H1 (cell line): ENCODE measurements around the gene FCAMR. TPM values are rescaled to one million over a fixed set of nuclear protein-coding genes. Genes with fewer than 3 reads are reported as not detected.

Experiments
- CTCF ChIA-PET: fragments of 300-600 bp; sonication (Branson Sonifier 250); formaldehyde crosslinking; loops from one replicate; lab custom pipeline; 2021; ENCODE audit not compliant: partially characterized antibody; lab: Charles Lee
- POLR2A ChIA-PET: fragments of 300-600 bp; sonication (Branson Sonifier 250); formaldehyde crosslinking; loops from one replicate; lab custom pipeline; 2021; ENCODE audit warnings: inconsistent platforms; ENCODE audit not compliant: partially characterized antibody; lab: Charles Lee
- DNase-seq, 2 experiments: peaks; one replicate each; pipeline versions ENCODE4 v3.0.0 to v3.0.0-alpha.2; 2010 to 2022; ENCODE audit warnings: low spot score in 2 of 2, low read depth in 1 of 2, mixed read lengths in 1 of 2
- FAIRE-seq: peaks from 2 replicates; lab custom pipeline; 2011; peaks lifted over from hg19 to GRCh38; lab: Jason Lieb, UNC
- H2AFZ ChIP-seq: 2 replicates; pipeline ENCODE4 v1.8.1; 2012; ENCODE audit warnings: low read length, inconsistent platforms
- H2AK5ac ChIP-seq: 2 replicates; pipeline ENCODE4 v1.6.1; 2013; ENCODE audit warnings: low read depth, low read length
- H2BK120ac ChIP-seq: replicated peaks from 2 replicates; pipeline ENCODE3; 2013; ENCODE audit warnings: low read depth, low read length, inconsistent platforms
- H2BK12ac ChIP-seq: 2 replicates; pipeline ENCODE4 v1.6.1; 2013; ENCODE audit warnings: low read depth, low read length
- H2BK15ac ChIP-seq: 2 replicates; pipeline ENCODE4 v1.6.1; 2013; ENCODE audit warnings: low read length
- H2BK20ac ChIP-seq: 2 replicates; pipeline ENCODE4 v1.6.1; 2013; ENCODE audit warnings: low read length
- H2BK5ac ChIP-seq: 2 replicates; pipeline ENCODE4 v1.6.1; 2013; ENCODE audit warnings: low read depth, low read length
- H3K14ac ChIP-seq: 2 replicates; pipeline ENCODE4 v1.6.1; 2013; ENCODE audit warnings: inconsistent platforms; ENCODE audit not compliant: insufficient read length
- H3K18ac ChIP-seq: 2 replicates; pipeline ENCODE4 v1.6.1; 2013; ENCODE audit warnings: low read length; ENCODE audit errors: extremely low read depth
- H3K23ac ChIP-seq: 2 replicates; pipeline ENCODE4 v1.6.1; 2013; ENCODE audit warnings: inconsistent platforms; ENCODE audit not compliant: insufficient read length
- H3K23me2 ChIP-seq: 2 replicates; pipeline ENCODE4 v1.6.1; 2013; ENCODE audit warnings: low read depth, low read length
- H3K27ac ChIP-seq: 2 replicates; pipeline ENCODE4 v1.6.1; 2011; ENCODE audit warnings: low read depth, low read length, inconsistent platforms
- H3K27me3 ChIP-seq, 4 experiments: replicated peaks in 1 of 4; 1 replicate in 1 of 4; 2 replicates in 3 of 4; pipeline versions ENCODE4 v1.6.1 to v1.8.1; 2011 to 2013; ENCODE audit warnings: low read length in 3 of 4, mild to moderate bottlenecking in 3 of 4, inconsistent platforms in 2 of 4, mixed read lengths in 2 of 4, moderate library complexity in 1 of 4; ENCODE audit not compliant: control insufficient read depth in 3 of 4, insufficient read depth in 3 of 4; ENCODE audit errors: extremely low read depth in 1 of 4
- H3K36me3 ChIP-seq, 4 experiments: 2 replicates each; pipeline versions ENCODE4 v1.6.1 to v1.8.1; 2011 to 2013; ENCODE audit warnings: mild to moderate bottlenecking in 4 of 4, low read length in 3 of 4, moderate library complexity in 2 of 4, control low read depth in 1 of 4, inconsistent platforms in 1 of 4; ENCODE audit not compliant: insufficient read depth in 4 of 4, control insufficient read depth in 2 of 4
- H3K4ac ChIP-seq: replicated peaks from 2 replicates; pipeline ENCODE3; 2013; ENCODE audit warnings: low read length, low read depth, mixed read lengths, inconsistent platforms; ENCODE audit not compliant: insufficient read length
- H3K4me1 ChIP-seq, 4 experiments: replicated peaks in 1 of 4; 1 replicate in 1 of 4; 2 replicates in 3 of 4; pipeline versions ENCODE4 v1.6.1 to v1.8.1; 2011 to 2013; ENCODE audit warnings: low read length in 3 of 4, inconsistent platforms in 2 of 4, mixed read lengths in 1 of 4; ENCODE audit not compliant: insufficient read depth in 4 of 4, control insufficient read depth in 3 of 4
- H3K4me2 ChIP-seq, 2 experiments: 2 replicates each; pipeline versions ENCODE4 v1.6.1 to v1.8.1; 2011 to 2013; ENCODE audit warnings: low read depth in 2 of 2, low read length in 2 of 2, control low read depth in 1 of 2, inconsistent platforms in 1 of 2, mild to moderate bottlenecking in 1 of 2; ENCODE audit not compliant: insufficient read depth in 1 of 2
- H3K4me3 ChIP-seq, 4 experiments: fragments of 200-600, 300-600 bp in 1 of 4; sonication (generic), shearing (Covaris generic), sonication (Bioruptor Twin) in 1 of 4; 2 replicates each; pipeline versions ENCODE4 v1.5.1 to v1.8.1; 2011 to 2016; ENCODE audit warnings: low read length in 4 of 4, low read depth in 3 of 4, control low read depth in 2 of 4, inconsistent platforms in 2 of 4, mild to moderate bottlenecking in 2 of 4, mixed read lengths in 1 of 4, moderate library complexity in 1 of 4; ENCODE audit not compliant: insufficient read depth in 2 of 4; ENCODE audit errors: extremely low read depth in 1 of 4
- H3K56ac ChIP-seq: replicated peaks from 2 replicates; pipeline ENCODE3; 2013; ENCODE audit warnings: low read depth, mild to moderate bottlenecking, mixed read lengths, low read length, inconsistent platforms; ENCODE audit not compliant: insufficient read length
- H3K79me1 ChIP-seq: 2 replicates; pipeline ENCODE4 v1.6.1; 2013; ENCODE audit warnings: low read depth, low read length, control low read depth
- H3K79me2 ChIP-seq, 2 experiments: 2 replicates each; pipeline versions ENCODE4 v1.6.1 to v1.8.1; 2012 to 2013; ENCODE audit warnings: low read length in 2 of 2, mild to moderate bottlenecking in 2 of 2, inconsistent platforms in 1 of 2; ENCODE audit not compliant: insufficient read depth in 2 of 2, control insufficient read depth in 1 of 2
- H3K9ac ChIP-seq, 4 experiments: replicated peaks in 1 of 4; 1 replicate in 1 of 4; 2 replicates in 3 of 4; pipeline versions ENCODE4 v1.6.1 to v1.8.1; 2011 to 2013; ENCODE audit warnings: low read depth in 3 of 4, low read length in 3 of 4, control low read depth in 2 of 4, mild to moderate bottlenecking in 2 of 4, moderate library complexity in 2 of 4, inconsistent platforms in 1 of 4; ENCODE audit errors: extremely low read depth in 1 of 4
- H3K9me3 ChIP-seq, 2 experiments: 2 replicates each; pipeline versions ENCODE4 v1.6.1 to v1.8.1; 2012 to 2013; ENCODE audit warnings: mild to moderate bottlenecking in 2 of 2, moderate library complexity in 2 of 2, control low read depth in 1 of 2, inconsistent platforms in 1 of 2, low read depth in 1 of 2, low read length in 1 of 2, mixed read lengths in 1 of 2; ENCODE audit not compliant: insufficient read depth in 2 of 2
- H4K20me1 ChIP-seq, 2 experiments: replicated peaks in 1 of 2; 2 replicates each; pipeline versions ENCODE3 to v1.8.1; 2011 to 2013; ENCODE audit warnings: inconsistent platforms in 2 of 2, low read length in 2 of 2, mild to moderate bottlenecking in 1 of 2; ENCODE audit not compliant: insufficient read depth in 2 of 2, control insufficient read depth in 1 of 2
- H4K5ac ChIP-seq: 2 replicates; pipeline ENCODE4 v1.6.1; 2013; ENCODE audit warnings: low read length, low read depth, mixed read lengths, inconsistent platforms; ENCODE audit not compliant: insufficient read length
- H4K8ac ChIP-seq: 2 replicates; pipeline ENCODE4 v1.8.0; 2013; ENCODE audit warnings: mild to moderate bottlenecking, moderate library complexity, low read length, inconsistent platforms; ENCODE audit not compliant: insufficient read depth; ENCODE audit errors: extremely low read depth
- H4K91ac ChIP-seq: replicated peaks from 2 replicates; pipeline ENCODE3; 2013; ENCODE audit warnings: low read length, mixed read lengths, inconsistent platforms; ENCODE audit not compliant: insufficient read length
- BACH1 ChIP-seq: IDR thresholded peaks from 2 replicates; pipeline ENCODE4 v1.6.1; 2012; ENCODE audit warnings: low read length, improper control_type of control experiment
- CBX8 ChIP-seq: fragments of 300-800, 300-1000 bp; sonication (generic); IDR thresholded peaks from 2 replicates; pipeline ENCODE4 v1.7.1; 2016; ENCODE audit warnings: low read depth, low read length, borderline replicate concordance
- CTCF ChIP-seq, 3 experiments: IDR thresholded peaks; 1 replicate in 2 of 3; 2 replicates in 1 of 3; pipeline versions ENCODE4 v1.5.1 to v1.6.1; 2011; ENCODE audit warnings: low read length in 3 of 3, mild to moderate bottlenecking in 3 of 3, inconsistent platforms in 2 of 3, low read depth in 1 of 3, moderate library complexity in 1 of 3; ENCODE audit not compliant: insufficient read depth in 1 of 3; ENCODE audit errors: control extremely low read depth in 1 of 3
- NANOG ChIP-seq: IDR thresholded peaks from 2 replicates; pipeline ENCODE4 v1.6.1; 2011; ENCODE audit warnings: low read length, low read depth, mild to moderate bottlenecking, inconsistent platforms; ENCODE audit not compliant: insufficient read depth, poor library complexity, severe bottlenecking
- POLR2AphosphoS5 ChIP-seq: IDR thresholded peaks from 2 replicates; pipeline ENCODE4 v1.6.1; 2011; ENCODE audit warnings: low read depth, low read length
- SRF ChIP-seq: IDR thresholded peaks from 2 replicates; pipeline ENCODE4 v1.6.1; 2011; ENCODE audit warnings: mild to moderate bottlenecking, low read depth, low read length, moderate library complexity
- TBP ChIP-seq: IDR thresholded peaks from 2 replicates; pipeline ENCODE4 v1.6.1; 2011; ENCODE audit warnings: low read depth, low read length, improper control_type of control experiment
- WGBS, 2 experiments: shearing (Covaris generic) in 1 of 2; methylation state at CpG; one replicate each; pipeline versions ENCODE4 v1.1.6 to v1.1.7; 2013 to 2015; ENCODE audit warnings: low lambda C conversion rate in 2 of 2, mixed read lengths in 2 of 2, inconsistent platforms in 1 of 2, low coverage in 1 of 2, missing lambda C conversion rate in 1 of 2; ENCODE audit not compliant: insufficient replicate concordance in 2 of 2, insufficient coverage in 1 of 2, insufficient read length in 1 of 2; ENCODE audit errors: extremely low coverage in 1 of 2, missing lambda C conversion rate in 1 of 2; 5-methylcytosine and 5-hydroxymethylcytosine counted together
- polyA plus RNA-seq, 7 experiments: library from polyadenylated mRNA; depleted of rRNA in 3 of 7; stranded (reverse) in 5 of 7; unstranded in 2 of 7; fragments of >200 nt in 5 of 7; fragments of 200-250 nt in 2 of 7; gene quantifications; 1 replicate in 5 of 7; 2 replicates in 1 of 7; 4 replicates in 1 of 7; pipeline versions ENCODE4 v1.2.1 to v1.2.3, GENCODE V29; 2011 to 2013; ENCODE audit warnings: missing spikeins in 2 of 7, mixed read lengths in 2 of 7
- total RNA-seq: library from RNA; stranded (reverse); fragmentation: NEBNext Ultra II Directional; extraction: Animal tissue kit (Norgen Biotek cat#: 25700); gene quantifications from 2 replicates; pipeline ENCODE4 v1.2.1, GENCODE V29; 2021

The FCAMR gene
- total and polyA plus RNA-seq, 2 of the 8 experiments (the other 6 are each of a cell fraction or from before 2014, with no cell fraction given) = not detected

- no peak for DNase-seq
- Histone ChIP-seq H2AFZ (no peak overlapping the region), H2AK5ac (no peak overlapping the region), H2BK15ac (no peak overlapping the region), H3K27me3 (peaks cover 0 to 3% (median 0%) of the 10 kb centered on the region in 4 experiments; a peak in 1 of 7 replicates), H4K5ac (no peak overlapping the region), H2BK12ac (no peak overlapping the region), H4K8ac (no peak overlapping the region), H3K23ac (no peak overlapping the region), H2BK120ac (no peak overlapping the region), H3K4ac (no peak overlapping the region), H3K9me3 (no peaks in the 10 kb centered on the region), H3K56ac (no peak overlapping the region), H3K18ac (no peak overlapping the region), H3K14ac (no peak overlapping the region), H3K4me3 (no peak overlapping the region), H2BK20ac (no peak overlapping the region), H3K36me3 (no peaks in the 10 kb centered on the region), H3K27ac (no peak overlapping the region), H4K20me1 (no peaks in the 10 kb centered on the region), H3K9ac (no peak overlapping the region), H3K79me2 (no peaks in the 10 kb centered on the region), H3K79me1 (no peaks in the 10 kb centered on the region), H3K4me1 (no peaks in the 10 kb centered on the region), H3K4me2 (no peak overlapping the region), H2BK5ac (no peak overlapping the region), H3K23me2 (no peaks in the 10 kb centered on the region), H4K91ac (no peak overlapping the region)
- POLR2A ChIA-PET = no interaction called here
- CTCF ChIA-PET = interaction anchor here (0.5 to 9.3 kb wide), 5 partner anchors 10 to 49 kb away, joined by 3 to 77 read pairs (median 4); no protein-coding TSS in a partner anchor
- no peak for FAIRE-seq
- 89% methylated on average over 5 of the region's 5 CpGs; no CpG with 5 or more reads in 1 of the 2 experiments for WGBS, 2 experiments
- TF ChIP-seq SRF (no peak), CBX8 (no peak), CTCF (IDR thresholded peaks at IDR 0.05; ENCODE audit: control extremely low read depth in 1 of 3, insufficient read depth in 1 of 3, low read depth in 1 of 3, low read length in 3 of 3) (no peak), POLR2AphosphoS5 (no peak), NANOG (no peak), BACH1 (no peak), TBP (no peak)
These were observed 12.6 kb downstream of the FCAMR start for GRCh38 chr1:206957639-206958038.
